ENCODE measurements around the gene PRMT7.

The PRMT7 gene

GRCh38 chr16:68306633-68307032 lies 4.2 kb upstream of the PRMT7 start:
- DNase-seq (ENCODE audit: low read depth) = no peak

- DNase-seq (ENCODE audit: low read depth) = no peak
These were observed 1.0 kb upstream of the PRMT7 start for GRCh38 chr16:68309799-68310198.

- no peak for DNase-seq (ENCODE audit: low read depth)
These were observed 414 bp upstream of the PRMT7 start for GRCh38 chr16:68310437-68310773.

- DNase-seq (ENCODE audit: low read depth) = no peak
These were observed 2.3 kb downstream of the PRMT7 start for GRCh38 chr16:68313116-68313515.

- no peak for DNase-seq (ENCODE audit: low read depth)
These were observed 8.5 kb downstream of the PRMT7 start for GRCh38 chr16:68319185-68319908.

GRCh38 chr16:68324336-68324735 lies 13.5 kb downstream of the PRMT7 start:
- no peak for DNase-seq (ENCODE audit: low read depth)

- DNase-seq (ENCODE audit: low read depth) = no peak
These were observed 14.1 kb downstream of the PRMT7 start for GRCh38 chr16:68324780-68325357.

- peak; percentile 75 for DNase-seq (ENCODE audit: low read depth)
These were observed 17.5 kb downstream of the PRMT7 start for GRCh38 chr16:68328151-68328859.

- DNase-seq (ENCODE audit: low read depth) = no peak
These were observed 18.1 kb downstream of the PRMT7 start for GRCh38 chr16:68328860-68329390.

- peak; percentile 8 for DNase-seq (ENCODE audit: low read depth)
These were observed 21.1 kb downstream of the PRMT7 start for GRCh38 chr16:68331879-68332410.

GRCh38 chr16:68332411-68333121 lies 21.7 kb downstream of the PRMT7 start:
- DNase-seq (ENCODE audit: low read depth) = no peak

GRCh38 chr16:68335175-68335574 lies 24.4 kb downstream of the PRMT7 start:
- DNase-seq (ENCODE audit: low read depth) = no peak

GRCh38 chr16:68338326-68339119 lies 27.7 kb downstream of the PRMT7 start:
- DNase-seq (ENCODE audit: low read depth) = no peak

GRCh38 chr16:68339214-68339613 lies 28.4 kb downstream of the PRMT7 start:
- DNase-seq (ENCODE audit: low read depth) = no peak

GRCh38 chr16:68342620-68343019 lies 31.8 kb downstream of the PRMT7 start:
- no peak for DNase-seq (ENCODE audit: low read depth)

- DNase-seq (ENCODE audit: low read depth) = no peak
These were observed 32.3 kb downstream of the PRMT7 start for GRCh38 chr16:68343137-68343536.

- no peak for DNase-seq (ENCODE audit: low read depth)
These were observed 33.4 kb downstream of the PRMT7 start for GRCh38 chr16:68344252-68344651.

GRCh38 chr16:68345351-68345810 lies 34.6 kb downstream of the PRMT7 start:
- no peak for DNase-seq (ENCODE audit: low read depth)

GRCh38 chr16:68345958-68346635 lies 35.3 kb downstream of the PRMT7 start:
- DNase-seq (ENCODE audit: low read depth) = no peak

GRCh38 chr16:68346892-68347480 lies 36.2 kb downstream of the PRMT7 start:
- no peak for DNase-seq (ENCODE audit: low read depth)

All from fibroblast of gingiva (primary cell).